SK-N-SH treated with all-trans-retinoic acid at 6 μM for 48 hours (cell line): ENCODE data around the gene CASS4.

Source experiments
- ATAC-seq: fragments of 200-7000 bp; cut with Tn5 transposase; 3 replicates; pipeline ENCODE4 v1.9.1; 2020; ENCODE audit warnings: mild to moderate bottlenecking, moderate library complexity
- ARNTL ChIP-seq: fragments of 450-650 bp; formaldehyde crosslinking; IDR thresholded peaks from 2 replicates; pipeline ENCODE4 v1.5.0; 2020; ENCODE audit warnings: low read depth, mild to moderate bottlenecking, moderate library complexity, borderline replicate concordance
- BACH2 ChIP-seq: fragments of 250-450 bp; sonication (Bioruptor Pico); IDR thresholded peaks from 2 replicates; pipeline ENCODE4 v1.9.0; 2021; ENCODE audit warnings: mild to moderate bottlenecking, borderline replicate concordance
- ESRRG ChIP-seq: fragments of 250-450 bp; sonication (Bioruptor Pico); IDR thresholded peaks from 2 replicates; pipeline ENCODE4 v1.6.1; 2021; ENCODE audit warnings: mild to moderate bottlenecking
- GLIS3 ChIP-seq: fragments of 250-450 bp; sonication (Bioruptor Pico); IDR thresholded peaks from 2 replicates; pipeline ENCODE4 v1.5.0; 2020; ENCODE audit warnings: mild to moderate bottlenecking, moderate library complexity
- ISL1 ChIP-seq: fragments of 250-450 bp; sonication (Bioruptor Pico); IDR thresholded peaks from 2 replicates; pipeline ENCODE4 v2.1.2; 2022; ENCODE audit warnings: mild to moderate bottlenecking, moderate library complexity
- PPARA ChIP-seq: fragments of 250-450 bp; sonication (Bioruptor Pico); IDR thresholded peaks from 2 replicates; pipeline ENCODE4 v1.5.0; 2020; ENCODE audit warnings: mild to moderate bottlenecking, borderline replicate concordance
- RARB ChIP-seq: fragments of 250-450 bp; sonication (Bioruptor Pico); IDR thresholded peaks from 2 replicates; pipeline ENCODE4 v1.8.0; 2021; ENCODE audit warnings: mild to moderate bottlenecking, moderate library complexity
- TCF4 ChIP-seq: fragments of 250-450 bp; sonication (Bioruptor Pico); IDR thresholded peaks from 2 replicates; pipeline ENCODE4 v1.8.0; 2021; ENCODE audit warnings: mild to moderate bottlenecking, moderate library complexity, borderline replicate concordance
- TOX ChIP-seq: fragments of 250-450 bp; sonication (Bioruptor Pico); IDR thresholded peaks from 2 replicates; pipeline ENCODE4 v1.8.0; 2021; ENCODE audit warnings: mild to moderate bottlenecking, moderate library complexity, borderline replicate concordance
- ZC3H10 ChIP-seq: fragments of 250-450 bp; sonication (Bioruptor Pico); IDR thresholded peaks from 2 replicates; pipeline ENCODE4 v1.5.1; 2021; ENCODE audit warnings: mild to moderate bottlenecking, moderate library complexity
- ZFP3 ChIP-seq: fragments of 250-450 bp; sonication (Bioruptor Pico); IDR thresholded peaks from 2 replicates; pipeline ENCODE4 v1.5.0; 2020; ENCODE audit warnings: mild to moderate bottlenecking, moderate library complexity
- ZFP30 ChIP-seq: fragments of 450-650 bp; formaldehyde crosslinking; IDR thresholded peaks from 2 replicates; pipeline ENCODE4 v1.5.0; 2022; ENCODE audit warnings: mild to moderate bottlenecking, moderate library complexity
- ZNF565 ChIP-seq: fragments of 450-650 bp; formaldehyde crosslinking; conservative IDR thresholded peaks from 2 replicates; pipeline ENCODE4 v1.5.0; 2020; ENCODE audit warnings: low read depth, mild to moderate bottlenecking, moderate library complexity
- ZNF70 ChIP-seq: fragments of 450-650 bp; formaldehyde crosslinking; IDR thresholded peaks from 2 replicates; pipeline ENCODE4 v1.5.0; 2020; ENCODE audit warnings: mild to moderate bottlenecking, moderate library complexity
- ZNF8 ChIP-seq: fragments of 450-650 bp; formaldehyde crosslinking; IDR thresholded peaks from 2 replicates; pipeline ENCODE4 v1.5.0; 2020; ENCODE audit warnings: mild to moderate bottlenecking, moderate library complexity
- TF ChIP-seq, protein P1 (sequence below): fragments of 250-450 bp; sonication (Bioruptor Pico); IDR thresholded peaks from 2 replicates; pipeline ENCODE4 v1.5.0; 2020; ENCODE audit warnings: mild to moderate bottlenecking, moderate library complexity
- TF ChIP-seq, protein P2 (sequence below): fragments of 250-450 bp; sonication (Bioruptor Pico); IDR thresholded peaks from 2 replicates; pipeline ENCODE4 v1.5.1; 2020; ENCODE audit warnings: low read depth, mild to moderate bottlenecking, moderate library complexity
- TF ChIP-seq, protein P3 (sequence below): fragments of 250-450 bp; sonication (Bioruptor Pico); IDR thresholded peaks from 2 replicates; pipeline ENCODE4 v1.8.0; 2020; ENCODE audit warnings: mild to moderate bottlenecking, moderate library complexity, borderline replicate concordance
- TF ChIP-seq, protein P4 (sequence below): fragments of 250-450 bp; sonication (Bioruptor Pico); IDR thresholded peaks from 2 replicates; pipeline ENCODE4 v1.8.0; 2021; ENCODE audit warnings: low read depth, mild to moderate bottlenecking, moderate library complexity, borderline replicate concordance

The CASS4 gene

DNA sequence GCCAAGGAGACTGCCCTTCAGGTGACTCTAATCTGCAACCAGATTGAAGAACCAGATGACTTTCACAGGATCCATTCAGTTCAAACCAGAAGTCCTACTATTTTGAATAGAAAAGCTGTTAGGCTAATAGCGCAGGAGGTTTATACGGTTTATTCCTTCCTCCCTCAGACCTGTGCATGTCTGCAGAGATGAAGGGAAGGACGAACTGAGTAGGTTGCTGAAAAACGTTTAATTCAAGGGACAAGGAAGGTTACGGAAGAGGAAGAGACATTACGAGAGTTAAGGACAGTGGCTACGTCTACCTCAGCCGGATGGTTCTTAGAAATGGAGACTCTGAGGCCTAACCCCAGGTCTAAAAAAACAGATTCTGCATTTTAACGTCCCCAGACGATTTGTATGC lies 21.0 kb upstream of the CASS4 start (continued):
- TF ChIP-seq, protein P1, sequence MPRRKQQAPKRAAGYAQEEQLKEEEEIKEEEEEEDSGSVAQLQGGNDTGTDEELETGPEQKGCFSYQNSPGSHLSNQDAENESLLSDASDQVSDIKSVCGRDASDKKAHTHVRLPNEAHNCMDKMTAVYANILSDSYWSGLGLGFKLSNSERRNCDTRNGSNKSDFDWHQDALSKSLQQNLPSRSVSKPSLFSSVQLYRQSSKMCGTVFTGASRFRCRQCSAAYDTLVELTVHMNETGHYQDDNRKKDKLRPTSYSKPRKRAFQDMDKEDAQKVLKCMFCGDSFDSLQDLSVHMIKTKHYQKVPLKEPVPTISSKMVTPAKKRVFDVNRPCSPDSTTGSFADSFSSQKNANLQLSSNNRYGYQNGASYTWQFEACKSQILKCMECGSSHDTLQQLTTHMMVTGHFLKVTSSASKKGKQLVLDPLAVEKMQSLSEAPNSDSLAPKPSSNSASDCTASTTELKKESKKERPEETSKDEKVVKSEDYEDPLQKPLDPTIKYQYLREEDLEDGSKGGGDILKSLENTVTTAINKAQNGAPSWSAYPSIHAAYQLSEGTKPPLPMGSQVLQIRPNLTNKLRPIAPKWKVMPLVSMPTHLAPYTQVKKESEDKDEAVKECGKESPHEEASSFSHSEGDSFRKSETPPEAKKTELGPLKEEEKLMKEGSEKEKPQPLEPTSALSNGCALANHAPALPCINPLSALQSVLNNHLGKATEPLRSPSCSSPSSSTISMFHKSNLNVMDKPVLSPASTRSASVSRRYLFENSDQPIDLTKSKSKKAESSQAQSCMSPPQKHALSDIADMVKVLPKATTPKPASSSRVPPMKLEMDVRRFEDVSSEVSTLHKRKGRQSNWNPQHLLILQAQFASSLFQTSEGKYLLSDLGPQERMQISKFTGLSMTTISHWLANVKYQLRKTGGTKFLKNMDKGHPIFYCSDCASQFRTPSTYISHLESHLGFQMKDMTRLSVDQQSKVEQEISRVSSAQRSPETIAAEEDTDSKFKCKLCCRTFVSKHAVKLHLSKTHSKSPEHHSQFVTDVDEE (CRISPR knock-in tag): no peak
- no peak for TF ChIP-seq ISL1 (CRISPR knock-in tag)
- no peak for TF ChIP-seq ZNF70 (CRISPR knock-in tag)
- no peak for TF ChIP-seq ARNTL (CRISPR knock-in tag)
- TF ChIP-seq ZNF8 (CRISPR knock-in tag): no peak
- TF ChIP-seq BACH2: no peak
- no peak for TF ChIP-seq GLIS3 (CRISPR knock-in tag)
- TF ChIP-seq, protein P2, sequence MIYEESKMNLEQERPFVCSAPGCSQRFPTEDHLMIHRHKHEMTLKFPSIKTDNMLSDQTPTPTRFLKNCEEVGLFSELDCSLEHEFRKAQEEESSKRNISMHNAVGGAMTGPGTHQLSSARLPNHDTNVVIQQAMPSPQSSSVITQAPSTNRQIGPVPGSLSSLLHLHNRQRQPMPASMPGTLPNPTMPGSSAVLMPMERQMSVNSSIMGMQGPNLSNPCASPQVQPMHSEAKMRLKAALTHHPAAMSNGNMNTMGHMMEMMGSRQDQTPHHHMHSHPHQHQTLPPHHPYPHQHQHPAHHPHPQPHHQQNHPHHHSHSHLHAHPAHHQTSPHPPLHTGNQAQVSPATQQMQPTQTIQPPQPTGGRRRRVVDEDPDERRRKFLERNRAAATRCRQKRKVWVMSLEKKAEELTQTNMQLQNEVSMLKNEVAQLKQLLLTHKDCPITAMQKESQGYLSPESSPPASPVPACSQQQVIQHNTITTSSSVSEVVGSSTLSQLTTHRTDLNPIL (CRISPR knock-in tag): no peak
- TF ChIP-seq, all 23 proteins: peak for 0

DNA sequence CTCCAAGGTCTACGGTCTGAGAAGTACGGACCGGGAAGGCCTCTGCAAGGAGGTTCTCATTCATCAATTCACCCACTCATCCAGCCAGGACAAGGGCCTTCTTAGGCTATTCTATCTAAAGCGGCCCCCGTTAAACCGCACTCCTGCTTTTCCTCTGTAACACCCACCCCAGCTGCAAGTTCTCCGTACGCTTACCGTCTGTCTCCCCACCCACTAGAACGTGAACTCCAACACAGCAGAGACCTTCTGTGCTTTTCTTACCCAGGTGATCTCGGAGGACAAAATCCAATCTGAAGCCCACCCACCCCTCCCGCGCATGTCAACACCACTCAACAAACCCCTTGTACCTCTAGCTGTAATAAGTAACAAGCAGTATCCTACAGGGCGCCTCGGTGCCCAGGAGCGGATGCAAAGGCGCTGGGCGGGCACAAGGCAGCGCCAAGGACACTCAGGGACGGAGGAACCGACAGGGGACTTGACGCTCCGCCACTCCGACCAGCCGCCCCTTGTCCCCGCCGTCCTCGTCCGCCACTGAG lies 20.4 kb upstream of the CASS4 start:
- no peak for TF ChIP-seq TCF4 (CRISPR knock-in tag)
- TF ChIP-seq ZC3H10 (CRISPR knock-in tag): no peak
- no peak for TF ChIP-seq ZNF565
- TF ChIP-seq ZFP30 (CRISPR knock-in tag): no peak
- TF ChIP-seq, protein P3, sequence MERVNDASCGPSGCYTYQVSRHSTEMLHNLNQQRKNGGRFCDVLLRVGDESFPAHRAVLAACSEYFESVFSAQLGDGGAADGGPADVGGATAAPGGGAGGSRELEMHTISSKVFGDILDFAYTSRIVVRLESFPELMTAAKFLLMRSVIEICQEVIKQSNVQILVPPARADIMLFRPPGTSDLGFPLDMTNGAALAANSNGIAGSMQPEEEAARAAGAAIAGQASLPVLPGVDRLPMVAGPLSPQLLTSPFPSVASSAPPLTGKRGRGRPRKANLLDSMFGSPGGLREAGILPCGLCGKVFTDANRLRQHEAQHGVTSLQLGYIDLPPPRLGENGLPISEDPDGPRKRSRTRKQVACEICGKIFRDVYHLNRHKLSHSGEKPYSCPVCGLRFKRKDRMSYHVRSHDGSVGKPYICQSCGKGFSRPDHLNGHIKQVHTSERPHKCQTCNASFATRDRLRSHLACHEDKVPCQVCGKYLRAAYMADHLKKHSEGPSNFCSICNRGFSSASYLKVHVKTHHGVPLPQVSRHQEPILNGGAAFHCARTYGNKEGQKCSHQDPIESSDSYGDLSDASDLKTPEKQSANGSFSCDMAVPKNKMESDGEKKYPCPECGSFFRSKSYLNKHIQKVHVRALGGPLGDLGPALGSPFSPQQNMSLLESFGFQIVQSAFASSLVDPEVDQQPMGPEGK: no peak
- no peak for TF ChIP-seq ISL1 (CRISPR knock-in tag)
- no peak for TF ChIP-seq ARNTL (CRISPR knock-in tag)
- TF ChIP-seq, all 23 proteins: peak for 0
- ATAC-seq: peak; percentile 60

DNA sequence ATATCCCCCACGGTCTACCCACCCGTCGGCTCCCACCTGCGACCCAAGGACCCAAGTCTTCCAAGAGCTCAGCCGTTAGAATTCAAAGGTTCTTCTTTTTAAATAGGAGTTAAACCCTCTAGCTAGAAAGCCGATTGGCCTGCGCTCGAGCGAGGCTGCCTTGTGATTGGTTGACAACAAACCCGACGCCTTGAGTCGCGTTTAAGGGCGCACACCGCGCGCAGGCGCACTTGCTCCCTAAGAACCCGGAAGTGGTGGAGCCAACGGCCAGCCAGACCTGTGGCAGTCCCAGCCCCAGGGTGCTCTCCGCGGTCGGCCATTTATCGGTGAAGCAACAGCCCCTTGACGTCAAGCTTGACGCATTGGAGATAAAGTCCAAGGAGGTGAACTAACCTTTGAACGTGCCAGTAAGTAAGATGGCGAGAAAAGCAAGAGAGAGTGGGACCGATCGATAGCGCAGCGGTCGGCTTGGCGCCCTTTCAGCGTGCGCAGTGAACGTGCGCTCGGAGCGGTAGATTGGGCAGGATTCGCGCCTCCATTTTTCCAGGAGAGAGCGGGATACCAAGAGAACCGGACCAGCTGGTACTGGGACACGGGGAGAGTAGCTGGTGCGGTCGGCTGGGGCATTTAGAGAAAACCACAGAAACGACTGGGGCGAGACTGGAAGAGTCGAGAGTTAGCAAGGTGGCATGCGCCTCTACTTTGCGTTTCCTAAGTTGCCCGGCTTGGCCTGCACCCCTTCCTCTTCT lies 19.8 kb upstream of the CASS4 start, which contains the start of the genes AURKA and CSTF1:
AURKA (minus strand) TSS at position 84 of the 749 bp plus-strand sequence. CDS start 4,018 bp downstream, outside the sequence.
CSTF1 (plus strand) TSS at position 514 of the 749 bp plus-strand sequence. CDS start 2,908 bp downstream, outside the sequence.
- peak; percentile 95 for ATAC-seq
- TF ChIP-seq ZNF70 (CRISPR knock-in tag) (peak; percentile 60; the same call in 1 of the 2 replicates), ISL1 (CRISPR knock-in tag) (no peak)
- TF ChIP-seq, protein P1 (CRISPR knock-in tag): 0 out of 2 replicates have a peak, but pooled peaks have one; percentile 55

DNA sequence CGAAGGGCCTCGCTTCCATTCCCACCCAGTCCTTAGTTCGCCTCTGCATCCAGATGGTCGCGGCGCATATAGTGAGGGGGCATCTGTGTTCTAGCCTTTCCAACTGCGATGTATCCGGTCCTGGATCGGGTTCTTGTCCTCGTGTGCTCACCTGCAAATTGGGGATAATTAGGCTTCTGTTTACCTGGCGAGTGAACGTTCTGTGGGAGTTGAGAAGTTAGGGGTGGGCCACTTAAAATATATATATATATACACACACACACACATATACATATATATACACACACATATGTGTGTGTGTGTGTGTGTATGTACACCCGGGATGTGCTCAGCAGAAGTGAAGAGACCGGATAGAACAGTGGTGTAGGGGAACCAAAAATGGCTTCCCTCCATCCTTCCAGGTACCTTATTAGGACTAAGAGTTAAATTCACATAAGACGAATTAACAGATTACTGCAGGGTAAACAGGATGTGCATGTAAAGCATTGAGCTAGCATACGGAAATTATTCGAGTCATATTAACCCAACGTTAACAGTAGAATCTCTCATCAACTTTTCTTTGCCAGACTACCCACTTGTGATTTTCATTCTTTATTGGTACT lies 19.1 kb upstream of the CASS4 start:
- no peak for ATAC-seq
- TF ChIP-seq ZNF8 (CRISPR knock-in tag) (no peak), RARB (CRISPR knock-in tag) (no peak), TOX (CRISPR knock-in tag) (no peak), ZFP3 (CRISPR knock-in tag) (no peak), TCF4 (CRISPR knock-in tag) (no peak), ZNF70 (CRISPR knock-in tag) (no peak), PPARA (CRISPR knock-in tag) (no peak), ZNF565 (no peak), ZFP30 (CRISPR knock-in tag) (no peak), ARNTL (CRISPR knock-in tag) (no peak), ESRRG (no peak)
- TF ChIP-seq, protein P2 (CRISPR knock-in tag): no peak
- TF ChIP-seq, protein P4, sequence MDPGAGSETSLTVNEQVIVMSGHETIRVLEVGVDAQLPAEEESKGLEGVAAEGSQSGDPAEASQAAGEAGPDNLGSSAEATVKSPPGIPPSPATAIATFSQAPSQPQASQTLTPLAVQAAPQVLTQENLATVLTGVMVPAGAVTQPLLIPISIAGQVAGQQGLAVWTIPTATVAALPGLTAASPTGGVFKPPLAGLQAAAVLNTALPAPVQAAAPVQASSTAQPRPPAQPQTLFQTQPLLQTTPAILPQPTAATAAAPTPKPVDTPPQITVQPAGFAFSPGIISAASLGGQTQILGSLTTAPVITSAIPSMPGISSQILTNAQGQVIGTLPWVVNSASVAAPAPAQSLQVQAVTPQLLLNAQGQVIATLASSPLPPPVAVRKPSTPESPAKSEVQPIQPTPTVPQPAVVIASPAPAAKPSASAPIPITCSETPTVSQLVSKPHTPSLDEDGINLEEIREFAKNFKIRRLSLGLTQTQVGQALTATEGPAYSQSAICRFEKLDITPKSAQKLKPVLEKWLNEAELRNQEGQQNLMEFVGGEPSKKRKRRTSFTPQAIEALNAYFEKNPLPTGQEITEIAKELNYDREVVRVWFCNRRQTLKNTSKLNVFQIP (CRISPR knock-in tag): no peak
